GM19043 (cell line): ENCODE data around the gene RLBP1.

Source experiments
- ATAC-seq: cut with Tn5 transposase; IDR thresholded peaks from one replicate; pipeline ENCODE4 v1.9.1; 2021; ENCODE audit warnings: low read depth; ENCODE audit not compliant: unreplicated experiment

Gene RLBP1

GRCh38 chr15:89179966-89180875, 41.2 kb downstream of the RLBP1 start:
- ATAC-seq, result no peak

GRCh38 chr15:89178307-89178977, 42.9 kb downstream of the RLBP1 start:
- ATAC-seq, result no peak

- no peak for ATAC-seq
Measured at GRCh38 chr15:89177633-89178306, 43.6 kb downstream of the RLBP1 start.

GRCh38 chr15:89177116-89177515, 44.3 kb downstream of the RLBP1 start:
- ATAC-seq, result no peak

GRCh38 chr15:89175617-89176191, 45.7 kb downstream of the RLBP1 start:
- no peak for ATAC-seq

- ATAC-seq, result no peak
Measured at GRCh38 chr15:89174476-89174875, 46.9 kb downstream of the RLBP1 start.

GRCh38 chr15:89172921-89173320, 48.5 kb downstream of the RLBP1 start:
- no peak for ATAC-seq

- ATAC-seq, result no peak
Measured at GRCh38 chr15:89171136-89172072, 50.0 kb downstream of the RLBP1 start.

- no peak for ATAC-seq
Measured at GRCh38 chr15:89170364-89170763, 51.0 kb downstream of the RLBP1 start.

- no peak for ATAC-seq
Measured at GRCh38 chr15:89168316-89168833, 53.0 kb downstream of the RLBP1 start.

GRCh38 chr15:89167267-89168176, 53.9 kb downstream of the RLBP1 start:
- ATAC-seq, result peak; percentile 80

- ATAC-seq, result no peak
Measured at GRCh38 chr15:89165677-89166076, 55.7 kb downstream of the RLBP1 start.

GRCh38 chr15:89164712-89165211, 56.6 kb downstream of the RLBP1 start:
- ATAC-seq, result no peak

GRCh38 chr15:89163271-89164055, 57.9 kb downstream of the RLBP1 start:
- ATAC-seq, result no peak

GRCh38 chr15:89161666-89162065, 59.7 kb downstream of the RLBP1 start:
- ATAC-seq, result no peak
